Activated T-cell treated with anti-CD3 and anti-CD28 coated beads for 24 hours (primary cell): ENCODE results near the gene KCTD2.

Source experiments
- DNase-seq: peaks from one replicate; pipeline ENCODE4 v3.0.0-alpha.2; 2020; ENCODE audit warnings: low read depth

Gene KCTD2

GRCh38 chr17:75077496-75078283, 30.7 kb downstream of the KCTD2 start:
- peak; percentile 35 for DNase-seq

DNA sequence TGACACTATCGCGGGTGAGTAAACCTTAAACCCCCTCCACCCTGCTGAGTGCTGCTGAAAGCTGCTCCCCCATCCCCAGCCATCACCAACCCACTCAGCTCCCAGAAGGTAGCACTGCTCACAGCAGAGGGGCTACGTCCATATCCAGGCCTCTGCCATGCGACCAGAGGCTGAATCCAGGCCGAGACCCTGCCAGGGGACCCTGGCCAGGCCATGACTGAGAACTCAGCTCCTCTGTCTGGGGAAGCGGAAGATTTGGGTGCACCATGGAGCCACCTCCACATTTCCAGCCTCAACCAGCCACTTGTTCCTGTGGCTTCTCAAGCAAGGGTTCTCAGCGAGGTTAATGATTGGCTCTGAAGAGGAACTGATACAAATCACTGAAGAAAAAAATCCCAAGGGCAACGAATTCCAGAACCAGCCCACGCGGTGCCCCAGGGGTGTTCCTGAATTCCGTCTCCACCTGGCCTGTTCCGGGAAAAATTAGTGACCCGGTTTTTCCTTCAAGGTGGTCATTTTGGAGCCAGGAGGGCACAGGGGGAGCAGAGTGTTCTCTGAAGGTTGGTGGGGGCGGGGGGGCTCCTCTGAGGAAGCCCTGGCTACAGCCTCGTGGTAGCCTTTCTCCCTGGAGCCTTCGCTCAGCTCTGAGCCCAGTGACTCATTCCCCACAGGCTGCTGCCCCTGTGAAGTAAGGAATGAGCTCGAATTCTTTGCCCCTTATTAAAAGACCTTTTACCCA, 31.4 kb downstream of the KCTD2 start:
- DNase-seq: no peak

DNA sequence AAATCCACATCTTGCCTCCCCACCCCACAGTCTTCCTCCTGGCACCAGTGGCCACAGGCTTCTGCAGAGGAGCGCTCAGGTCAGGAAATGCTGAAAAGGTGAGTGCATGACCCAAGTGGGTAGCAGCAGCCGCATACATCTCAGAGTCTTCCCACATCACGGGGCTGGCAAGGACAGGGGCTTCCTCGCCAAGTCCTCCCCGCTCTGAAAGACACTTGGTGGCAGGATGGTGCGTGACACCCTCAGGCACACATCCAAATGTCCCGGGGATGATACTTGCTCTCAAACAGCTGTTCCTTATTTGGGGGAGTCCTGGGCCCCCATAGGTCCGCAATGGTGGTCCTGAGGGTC, 32.0 kb downstream of the KCTD2 start:
- no peak for DNase-seq

DNA sequence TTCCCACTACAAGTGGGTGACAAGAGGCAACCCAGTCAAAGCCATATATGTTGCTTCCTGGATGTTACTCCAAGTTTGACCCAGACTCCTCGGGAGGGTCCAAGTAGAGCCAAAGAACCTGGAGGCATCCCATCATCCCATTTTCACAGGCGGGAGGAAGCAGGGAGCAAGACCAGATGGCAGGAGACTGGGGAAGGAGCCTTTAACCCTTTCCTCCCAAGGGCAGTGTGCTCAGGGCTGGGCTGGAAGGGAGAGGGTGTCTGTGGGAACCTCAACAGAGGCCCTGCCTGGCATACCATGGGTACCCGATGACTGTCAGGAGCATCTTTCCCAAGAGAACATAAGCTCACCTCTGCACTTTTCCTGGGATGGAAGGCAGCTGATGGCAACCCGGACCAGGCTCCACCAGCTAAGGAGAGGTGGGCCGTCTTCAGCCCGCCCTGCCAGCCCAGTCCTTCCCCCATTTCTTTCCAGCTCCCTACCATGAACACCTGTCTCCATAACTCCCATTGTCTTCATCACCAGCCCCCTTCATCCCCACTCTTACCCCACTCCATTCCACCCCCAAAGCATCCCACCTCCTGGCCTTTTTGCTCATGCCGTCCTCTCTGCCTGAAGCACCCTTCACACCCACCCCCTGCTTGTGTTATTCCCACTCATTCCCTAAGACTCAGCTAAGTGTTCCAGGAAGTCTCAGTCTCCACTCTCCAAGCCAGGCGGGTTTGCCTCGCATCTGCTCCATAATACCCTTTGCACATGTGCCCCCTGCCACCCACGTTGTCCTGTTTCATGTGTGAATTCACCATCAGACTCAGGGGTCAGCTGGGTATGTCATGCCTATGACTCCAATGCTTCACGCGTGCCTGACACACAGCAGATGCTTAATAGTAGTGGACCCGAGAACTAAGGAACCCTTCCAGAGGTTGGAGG, 34.9 kb downstream of the KCTD2 start:
- DNase-seq: no peak

DNA sequence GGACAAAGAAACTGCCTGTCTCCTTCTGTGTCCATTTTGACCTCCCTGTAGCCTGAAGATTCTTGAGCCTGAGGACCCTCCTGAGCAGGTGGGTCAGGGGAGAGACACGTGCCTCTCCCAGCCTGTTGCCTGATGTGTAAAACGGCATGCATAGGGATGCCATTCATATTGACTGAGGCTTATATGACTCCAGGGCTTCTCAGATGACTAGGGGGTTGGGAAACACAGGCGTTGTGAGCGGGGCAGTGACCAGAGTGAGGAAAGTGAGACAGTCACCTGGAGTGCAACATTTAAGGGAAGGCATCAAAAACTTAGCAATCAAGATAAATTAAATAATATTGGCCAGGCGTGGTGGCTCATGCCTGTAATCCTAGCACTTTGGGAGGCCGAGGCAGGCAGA, 35.7 kb downstream of the KCTD2 start:
- DNase-seq: no peak

DNA sequence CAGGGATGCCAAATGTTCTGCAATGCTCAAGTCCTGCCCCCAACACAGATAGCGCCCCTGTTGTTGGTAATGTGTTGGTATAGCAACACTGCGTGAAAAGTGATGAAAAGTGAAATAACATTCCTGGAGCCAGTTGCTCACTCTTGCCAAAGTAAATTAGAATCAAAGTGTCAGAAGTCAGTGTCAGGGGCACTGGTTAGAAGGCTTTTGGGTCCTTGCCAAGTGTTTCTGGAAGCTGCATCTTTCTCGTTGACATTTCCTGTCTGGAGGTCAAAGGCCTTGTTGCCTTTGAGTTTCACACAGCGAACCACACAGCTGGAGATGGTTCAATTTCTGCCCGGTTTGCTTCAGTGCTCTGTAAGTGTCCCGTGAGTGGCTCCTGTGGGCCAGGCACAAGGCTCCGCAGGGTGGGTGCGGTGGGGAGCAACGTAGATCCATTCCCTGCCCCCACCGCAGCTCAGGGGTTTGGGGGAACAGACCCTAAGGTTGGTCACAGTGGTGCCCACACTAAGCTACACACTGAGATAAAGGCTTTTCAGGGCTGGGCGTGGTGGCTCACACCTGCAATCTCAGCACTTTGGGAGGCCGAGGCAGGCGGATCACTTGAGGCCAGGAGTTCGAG, 37.1 kb downstream of the KCTD2 start:
- no peak for DNase-seq

- DNase-seq: no peak
Measured at GRCh38 chr17:75086496-75087181, 39.6 kb downstream of the KCTD2 start.

DNA sequence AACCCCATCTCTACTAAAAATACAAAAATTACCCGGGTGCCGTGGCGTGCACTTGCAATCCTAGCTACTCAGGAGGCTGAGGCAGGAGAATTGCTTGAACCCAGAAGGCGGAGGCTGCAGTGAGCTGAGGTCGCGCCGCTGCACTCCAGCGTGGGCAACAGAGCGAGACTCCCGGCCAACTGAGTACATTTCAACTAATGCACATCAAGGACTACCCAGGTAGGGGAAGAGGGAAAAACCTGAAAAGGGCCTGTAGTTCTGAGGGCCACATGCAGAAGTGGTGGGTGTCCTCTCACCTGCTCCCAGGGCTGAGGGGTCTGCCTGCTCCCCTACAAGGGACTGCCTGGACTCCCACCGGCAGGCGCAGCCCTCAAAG, 40.1 kb downstream of the KCTD2 start:
- no peak for DNase-seq

GRCh38 chr17:75087558-75088453, 40.8 kb downstream of the KCTD2 start, which contains the start of gene SLC16A5:
Gene SLC16A5 (plus strand): TSS chr17:75087954. CDS start chr17:75093637, 5,683 bp downstream.
- DNase-seq: no peak

- no peak for DNase-seq
Measured at GRCh38 chr17:75088465-75089417, 41.7 kb downstream of the KCTD2 start.

GRCh38 chr17:75090871-75091854, 44.1 kb downstream of the KCTD2 start:
- DNase-seq: no peak

DNA sequence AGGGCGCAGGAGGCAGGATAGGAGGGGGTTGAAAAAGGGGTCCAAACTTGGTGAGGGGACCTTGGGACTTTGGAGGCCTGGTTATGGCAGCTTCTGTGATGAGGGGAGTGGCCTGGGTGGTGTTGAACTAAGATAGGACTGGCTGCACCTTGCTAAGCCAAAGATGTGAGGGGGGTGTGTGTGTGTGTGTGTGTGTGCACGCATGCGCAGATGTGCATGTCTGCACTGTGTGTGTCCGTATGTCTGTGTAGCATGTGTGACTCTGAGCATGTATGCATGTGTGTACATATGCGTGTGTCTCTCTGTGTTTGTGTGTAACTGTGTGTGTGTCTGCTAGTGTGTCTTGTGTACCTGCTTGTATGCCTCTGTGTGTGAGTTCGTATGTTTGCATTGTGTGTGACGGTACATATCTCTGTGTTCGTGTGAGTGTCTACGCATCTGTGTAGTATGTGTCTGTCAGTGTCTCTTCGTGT, 44.9 kb downstream of the KCTD2 start:
- no peak for DNase-seq

DNA sequence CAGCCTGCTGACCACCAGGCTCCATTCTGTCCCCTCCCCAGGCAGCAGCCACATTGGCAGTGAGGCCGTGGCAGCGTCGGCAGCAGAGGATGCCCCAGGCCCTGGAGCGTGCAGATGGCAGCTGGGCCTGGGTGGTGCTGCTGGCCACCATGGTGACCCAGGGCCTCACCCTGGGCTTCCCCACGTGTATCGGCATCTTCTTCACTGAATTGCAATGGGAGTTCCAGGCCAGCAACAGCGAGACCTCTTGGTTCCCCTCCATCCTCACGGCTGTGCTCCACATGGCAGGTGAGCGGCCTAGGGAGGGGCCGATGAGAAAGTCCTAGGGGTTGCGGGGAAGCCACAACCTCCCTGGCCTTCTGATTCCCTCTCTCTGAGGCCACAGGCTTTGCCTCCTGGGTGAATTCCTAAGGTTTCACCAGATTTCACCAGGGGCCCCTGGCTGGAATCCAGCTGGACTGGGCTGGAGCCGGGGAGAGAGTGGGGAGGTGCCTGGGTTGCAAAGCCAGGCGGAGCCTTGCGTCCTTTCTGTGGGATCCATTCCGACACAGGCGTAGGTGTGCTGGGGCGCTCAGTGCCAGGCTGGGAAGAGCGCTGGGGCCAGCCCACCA, 46.6 kb downstream of the KCTD2 start:
- no peak for DNase-seq

- no peak for DNase-seq
Measured at GRCh38 chr17:75094871-75095399, 47.9 kb downstream of the KCTD2 start.

- no peak for DNase-seq
Measured at GRCh38 chr17:75096082-75096625, 49.1 kb downstream of the KCTD2 start.

GRCh38 chr17:75097865-75098264, 50.8 kb downstream of the KCTD2 start:
- DNase-seq: no peak

GRCh38 chr17:75098861-75099260, 51.8 kb downstream of the KCTD2 start:
- DNase-seq: no peak
